NCI-H345 treated with DMSO at 0.1 percent for 48 hours (cell line): Measurements from ENCODE around the gene NOTUM.

Experiments
- DNase-seq: peaks from one replicate; lab custom pipeline; 2025; ENCODE audit not compliant: unreplicated experiment; lab: John Stamatoyannopoulos, UW

The NOTUM gene

DNA sequence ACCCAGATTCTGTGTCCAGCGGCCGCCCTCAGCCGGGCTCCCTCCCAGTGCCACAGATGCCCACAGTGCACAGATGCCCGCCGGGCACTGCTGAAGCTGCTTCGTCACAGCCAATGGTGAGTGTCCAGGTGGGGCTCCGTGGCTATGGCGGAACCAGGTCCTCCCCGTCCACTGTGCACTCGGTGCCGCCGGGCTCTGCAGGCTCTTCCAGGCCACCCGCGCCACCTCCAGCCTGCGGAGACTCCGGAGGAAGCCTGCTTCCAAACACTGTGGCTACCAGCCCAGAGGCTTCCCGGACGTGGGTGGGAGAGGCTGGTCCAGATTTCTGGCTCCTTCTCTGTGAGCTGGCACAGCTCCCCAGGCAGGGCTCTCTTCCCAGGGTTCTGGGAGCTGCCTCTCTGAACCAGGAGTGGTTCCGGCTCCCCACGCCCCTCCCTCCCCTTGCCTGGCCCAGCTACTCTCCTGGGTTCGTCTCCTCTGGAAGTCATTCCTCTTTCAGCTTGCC lies 21.1 kb downstream of the NOTUM start:
- no peak for DNase-seq

DNA sequence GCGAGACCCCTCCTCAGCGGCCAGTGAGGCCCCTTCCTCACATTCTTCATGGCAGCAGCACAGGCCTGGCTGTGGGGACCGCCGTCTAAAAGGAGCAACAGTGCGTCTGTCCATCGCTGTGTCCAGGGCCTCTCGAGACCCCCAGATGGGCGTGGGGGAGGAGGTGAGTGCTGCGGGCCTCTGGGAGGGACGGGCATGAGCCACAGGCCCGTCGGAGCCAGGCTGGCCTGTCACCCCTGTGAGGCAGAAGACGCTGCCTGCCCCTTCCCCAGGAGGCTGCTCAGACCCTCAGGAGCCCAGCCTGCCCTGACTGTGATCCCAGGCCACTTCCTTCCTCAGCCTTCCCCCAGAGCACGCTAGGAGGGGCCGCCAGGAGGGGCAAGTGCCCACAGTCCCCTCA lies 21.8 kb downstream of the NOTUM start:
- no peak for DNase-seq

DNA sequence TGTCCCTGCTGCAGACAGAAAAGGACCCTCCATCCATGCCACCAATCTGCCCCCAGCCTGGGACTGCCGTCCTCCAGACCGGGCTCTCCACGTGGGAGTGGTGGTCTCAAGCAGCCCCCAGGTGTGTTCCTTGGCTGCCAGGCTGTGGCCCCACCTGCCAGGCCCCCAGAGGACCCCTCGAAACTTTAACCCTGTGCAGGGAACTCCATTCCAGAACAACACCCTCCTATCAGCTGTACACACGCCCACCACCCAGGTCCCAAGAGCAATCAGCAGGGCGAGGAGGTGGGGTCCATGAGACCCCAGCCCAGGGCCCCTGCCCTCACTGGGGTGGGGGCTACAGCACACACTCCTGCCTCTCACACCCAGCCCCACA lies 25.3 kb downstream of the NOTUM start:
- DNase-seq = no peak

DNA sequence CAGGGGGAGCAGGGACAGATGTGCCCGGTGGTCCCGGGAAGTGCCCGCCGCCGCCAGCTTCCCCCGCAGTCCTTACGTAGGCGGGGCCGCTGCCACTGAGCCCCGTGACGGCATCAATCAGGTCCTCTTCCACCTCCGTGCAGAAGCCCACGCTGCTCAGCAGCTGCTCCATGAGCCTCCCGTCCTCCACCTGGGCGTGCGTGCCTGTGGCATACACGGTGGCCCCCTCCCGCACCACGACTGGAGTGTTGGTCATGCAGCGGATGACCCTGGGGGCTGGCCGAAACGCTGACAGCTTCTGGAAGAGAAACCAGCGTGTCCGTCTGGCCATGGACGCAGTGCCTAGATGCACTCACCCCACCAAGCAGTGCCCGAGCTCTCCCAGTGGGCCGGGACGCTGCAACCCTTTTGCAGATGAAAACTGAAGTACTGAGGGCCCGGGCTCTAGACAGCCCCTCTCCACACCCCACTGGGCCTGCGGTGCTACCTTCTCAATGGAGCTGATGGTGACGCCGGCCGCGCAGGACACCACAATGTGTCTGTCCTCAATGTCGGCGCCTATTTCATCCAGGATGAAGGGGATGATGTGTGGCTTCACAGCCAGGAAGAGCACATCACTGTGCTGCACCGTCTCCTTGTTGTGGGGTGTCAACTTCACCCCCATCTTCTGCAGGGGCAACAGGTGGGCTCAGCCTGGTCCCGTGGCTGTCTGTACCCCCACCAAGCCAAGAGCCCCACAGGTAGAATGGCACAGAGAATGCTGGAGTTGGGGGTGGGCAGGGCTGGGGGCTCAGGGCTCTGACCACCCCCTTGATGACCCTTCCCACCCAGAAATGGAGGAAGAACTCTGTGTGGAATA lies 25.9 kb downstream of the NOTUM start:
- DNase-seq = no peak

DNA sequence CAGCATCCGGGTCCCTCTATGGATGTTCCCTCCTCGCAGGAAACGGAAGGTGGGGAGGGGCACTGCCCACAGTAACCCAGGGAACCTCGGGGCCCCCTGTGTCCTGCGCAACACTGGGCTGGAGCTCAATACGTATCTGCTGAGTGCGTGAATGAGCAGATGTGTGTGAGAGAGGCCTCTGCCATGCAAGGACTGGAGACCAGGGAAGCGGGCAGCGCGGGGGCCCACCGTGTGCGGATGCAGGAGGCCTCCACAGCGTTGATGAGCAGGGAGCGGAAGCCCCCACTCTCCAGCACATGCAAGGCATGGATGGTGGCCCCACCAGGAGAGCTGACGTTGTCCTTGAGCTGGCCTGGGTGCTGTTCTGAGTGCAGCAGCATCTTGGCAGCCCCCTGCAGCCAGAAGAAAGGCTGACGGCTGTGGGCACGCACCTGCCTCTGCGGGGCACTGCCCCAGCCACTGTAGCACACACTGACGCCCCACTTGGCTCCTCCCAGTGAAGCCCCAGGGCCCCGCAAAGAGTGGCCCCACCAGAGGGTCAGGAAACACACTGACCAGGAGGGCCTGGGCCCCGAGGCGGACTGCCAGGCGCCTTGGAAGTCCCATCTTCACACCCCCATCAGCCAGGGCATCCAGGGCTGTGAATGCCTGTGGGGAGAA lies 26.8 kb downstream of the NOTUM start:
- DNase-seq = no peak

DNA sequence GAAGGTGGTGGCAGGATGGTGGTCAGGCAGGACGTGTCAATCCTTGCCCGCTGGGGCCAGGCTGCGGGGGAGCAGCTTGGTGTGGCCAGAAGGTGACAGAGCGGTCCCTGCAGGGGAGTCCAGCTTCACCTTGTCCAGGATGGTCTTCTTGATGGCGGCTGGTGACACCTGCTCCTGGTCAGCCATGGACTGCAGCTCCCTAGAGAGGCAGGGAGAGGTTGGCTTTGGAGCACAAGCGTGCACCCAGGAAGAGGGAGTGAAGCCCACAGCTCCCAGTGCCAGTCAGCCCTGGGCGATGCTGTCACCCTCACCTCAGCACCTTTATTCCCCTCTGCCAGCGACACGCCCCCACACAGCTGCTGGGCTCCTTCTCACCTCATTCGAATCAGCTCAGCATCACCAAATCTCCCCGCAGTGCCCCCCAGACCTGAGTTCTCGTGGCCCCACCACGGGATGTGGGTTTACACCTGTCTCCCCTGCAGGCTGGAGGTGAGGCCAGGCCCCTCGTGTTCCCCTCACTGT lies 27.7 kb downstream of the NOTUM start:
- no peak for DNase-seq

DNA sequence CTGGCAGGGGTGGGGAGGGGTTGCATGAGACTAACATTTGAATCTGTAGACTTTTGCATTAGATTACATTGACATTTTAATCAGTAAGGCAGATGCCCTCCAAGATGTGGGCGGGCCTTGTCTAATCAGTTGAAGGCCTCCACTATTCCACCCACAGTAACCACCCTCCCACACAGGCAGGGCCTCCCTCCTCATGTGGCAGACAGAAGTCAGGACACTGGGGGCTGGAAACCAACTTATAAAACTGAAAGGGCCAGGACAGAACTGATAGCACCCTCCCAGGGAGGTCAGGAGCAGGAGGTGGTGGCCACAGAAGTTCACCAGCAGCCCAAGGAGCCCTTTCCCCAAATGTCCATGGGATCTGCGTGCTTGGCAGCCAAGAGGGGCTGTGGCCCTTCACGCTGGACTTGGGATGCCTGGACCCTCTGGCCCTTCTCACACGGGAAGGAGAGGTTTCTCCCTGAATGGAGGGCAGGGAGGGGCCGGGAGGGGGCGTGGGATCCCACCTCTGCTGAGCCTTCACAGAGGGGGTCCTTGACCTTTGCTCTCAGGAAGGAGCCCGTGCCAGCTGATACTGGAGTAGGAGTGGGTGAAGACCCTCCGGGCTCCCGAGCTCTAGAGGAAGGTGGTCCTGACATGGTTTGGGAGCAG lies 28.5 kb downstream of the NOTUM start:
- DNase-seq = no peak

DNA sequence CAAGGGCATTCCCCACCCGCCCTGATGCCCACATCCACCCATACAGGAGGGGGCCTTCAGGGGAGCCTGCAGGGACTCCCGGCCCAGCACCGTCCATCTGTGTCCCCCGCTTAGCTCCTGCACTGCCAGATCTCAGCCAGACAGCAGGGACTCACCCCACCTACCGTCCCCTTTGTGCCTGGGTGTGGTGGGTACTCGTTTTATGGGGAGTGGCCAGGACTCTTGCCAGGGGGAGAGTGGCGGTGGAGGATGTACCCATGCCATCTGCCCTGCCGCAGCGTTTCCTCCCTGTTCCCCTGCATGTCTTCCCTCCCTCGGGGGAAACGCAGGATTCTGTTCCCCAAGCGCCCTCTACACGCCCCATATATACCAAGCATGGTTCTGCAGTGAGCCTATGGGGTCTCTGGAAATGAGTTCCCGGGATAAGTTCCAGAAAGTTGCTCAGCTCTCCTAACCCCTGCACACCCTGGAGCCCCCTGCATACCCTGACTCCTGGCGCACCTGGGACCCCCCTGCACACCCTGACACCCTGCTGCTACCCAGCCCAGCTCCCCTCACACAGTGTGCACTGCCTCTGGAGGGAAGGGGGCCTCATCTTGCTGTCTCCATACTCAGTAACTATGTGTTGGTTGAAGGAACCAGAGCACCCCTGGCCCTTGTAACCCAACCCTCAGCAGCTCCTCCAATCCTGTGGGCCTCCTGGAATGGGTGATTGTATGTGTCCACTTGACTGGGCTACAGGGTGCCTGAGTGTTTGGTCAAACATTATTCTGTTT lies 29.2 kb downstream of the NOTUM start:
- DNase-seq = no peak

DNA sequence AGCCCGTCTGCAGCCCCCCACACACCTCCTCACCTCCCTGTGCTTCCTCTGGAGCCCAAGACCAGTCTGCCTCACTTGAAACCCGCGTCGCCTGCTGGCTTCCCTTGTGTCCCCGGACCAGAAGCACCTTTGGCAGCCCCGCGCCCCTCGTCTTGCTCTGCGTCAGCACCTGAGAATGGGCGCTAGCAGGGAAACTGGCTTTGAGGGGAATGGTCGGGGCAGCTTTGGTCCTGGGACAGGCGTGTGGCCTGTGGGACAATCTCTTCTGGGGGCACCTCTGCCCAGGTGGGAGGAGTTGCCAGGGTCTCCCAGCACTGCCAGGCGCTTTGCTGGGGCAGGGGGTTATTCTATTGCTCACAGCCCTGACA lies 29.8 kb downstream of the NOTUM start:
- DNase-seq = no peak

DNA sequence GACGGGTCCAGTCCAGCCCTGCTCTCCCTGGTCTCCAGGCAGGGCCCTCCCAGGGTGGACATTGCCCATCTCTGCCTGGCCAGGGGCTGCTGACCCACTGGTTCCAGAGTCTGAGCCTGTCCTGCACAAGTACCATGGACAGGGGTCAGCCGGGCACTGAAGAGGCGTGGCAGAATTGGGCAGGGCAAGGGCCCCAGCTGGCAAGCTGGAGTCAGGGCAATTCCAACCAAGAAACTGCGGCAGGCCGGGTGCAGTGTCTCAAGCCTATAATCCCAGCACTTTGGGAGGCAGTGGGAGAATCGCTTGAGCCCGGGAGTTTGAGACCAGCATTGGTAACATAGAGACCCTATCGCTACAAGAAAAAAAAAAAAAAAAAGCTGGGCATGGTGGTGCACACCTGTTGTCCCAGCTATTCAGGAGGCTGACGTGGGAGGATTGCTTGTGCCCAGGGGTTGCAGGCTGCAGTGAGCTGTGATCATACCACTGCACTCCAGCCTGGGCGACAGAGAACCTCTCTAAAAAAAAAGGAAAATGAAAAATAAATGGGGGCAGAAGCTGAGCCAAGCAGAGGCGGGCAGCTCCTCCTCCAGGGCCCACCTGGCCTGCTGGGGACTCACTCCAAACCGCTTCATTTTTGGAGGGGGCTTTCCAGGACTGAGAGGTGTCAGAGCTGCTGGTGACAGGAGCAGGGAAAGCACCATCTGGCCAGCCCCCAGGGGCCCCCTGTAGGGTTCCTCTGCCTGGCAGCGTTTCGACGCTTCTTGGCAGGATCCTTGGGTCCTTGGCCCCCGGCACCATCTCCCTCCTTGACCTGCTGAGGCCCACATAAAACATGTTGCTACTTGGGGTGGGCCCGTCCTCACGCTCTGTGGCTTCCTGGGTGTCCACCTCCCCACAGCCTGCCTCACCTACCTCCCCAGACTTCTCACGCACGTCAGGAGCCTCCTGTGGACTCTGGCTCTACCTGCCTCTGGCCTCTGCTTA lies 30.6 kb downstream of the NOTUM start:
- no peak for DNase-seq

DNA sequence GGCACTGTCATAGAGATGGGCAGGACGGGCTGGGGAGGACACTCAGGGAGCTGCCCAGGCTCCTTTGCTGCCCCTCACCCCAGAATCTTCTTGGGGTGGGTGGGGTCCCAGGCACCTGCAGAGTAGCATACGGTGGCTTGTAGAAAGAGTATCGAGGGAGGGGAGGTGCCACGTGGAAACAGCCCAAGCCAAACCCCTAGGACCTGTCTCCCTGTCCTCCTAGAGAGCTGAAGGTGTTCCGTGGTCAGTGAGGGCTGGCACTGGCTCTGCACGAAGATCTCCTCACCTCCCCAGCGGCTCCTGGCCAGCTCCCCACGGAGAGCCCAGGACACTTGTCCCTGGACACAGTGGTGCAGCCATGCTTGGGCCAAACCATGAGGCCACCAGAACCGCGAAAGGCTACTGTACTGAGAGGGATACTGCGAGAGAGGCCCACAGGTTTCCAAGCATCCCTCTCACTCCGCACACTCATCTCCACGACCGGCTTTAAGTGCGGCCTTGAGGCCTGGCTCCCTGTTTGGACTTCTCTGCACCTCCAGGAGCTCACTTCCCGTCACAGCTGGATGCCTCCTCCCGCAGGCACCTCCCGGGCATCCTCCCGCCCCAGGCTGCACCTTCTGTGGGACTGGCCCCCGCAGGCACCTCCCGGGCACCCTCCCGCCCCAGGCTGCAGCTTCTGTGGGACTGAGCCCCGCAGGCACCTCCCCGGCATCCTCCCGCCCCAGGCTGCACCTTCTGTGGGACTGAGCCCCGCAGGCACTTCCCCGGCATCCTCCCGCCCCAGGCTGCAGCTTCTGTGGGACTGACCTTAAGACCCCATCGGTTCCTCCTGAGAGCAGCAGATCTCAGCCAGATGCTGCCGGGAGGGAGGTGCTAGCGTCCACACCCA lies 31.5 kb downstream of the NOTUM start:
- no peak for DNase-seq

DNA sequence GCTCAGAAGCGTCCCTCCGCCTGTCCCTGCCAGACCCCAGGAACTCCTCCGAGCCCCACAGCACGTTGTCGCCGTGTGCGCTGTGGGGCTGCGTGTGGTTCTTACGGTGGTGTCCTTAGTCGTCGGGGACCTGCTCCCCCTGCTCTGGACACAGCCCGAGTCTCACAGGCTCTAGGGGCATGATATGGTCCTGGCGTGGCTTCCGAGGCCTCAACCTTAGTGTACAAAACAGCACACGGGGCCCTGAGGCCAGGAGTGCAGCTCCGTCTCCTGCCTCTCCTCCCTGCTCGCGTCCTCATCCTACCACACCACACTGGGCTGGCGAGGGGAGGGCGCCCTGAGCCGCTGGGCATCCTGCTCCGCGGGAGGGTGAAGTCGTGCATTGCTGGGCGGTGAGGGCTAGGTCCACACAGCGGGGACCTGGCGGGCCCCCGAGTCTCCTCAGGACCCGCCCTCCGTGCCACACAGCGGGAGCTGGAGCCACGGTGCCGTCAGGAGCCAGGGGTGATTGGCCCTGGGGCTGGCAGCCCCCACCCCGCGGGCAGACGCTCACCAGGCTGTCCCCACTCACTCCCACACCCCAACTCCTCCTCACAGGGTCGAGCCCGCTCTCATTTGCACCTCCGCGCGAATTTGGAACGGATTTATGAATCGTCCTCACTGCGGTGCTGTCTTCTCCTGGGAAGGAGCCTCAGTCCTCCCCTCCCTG lies 32.3 kb downstream of the NOTUM start:
- DNase-seq = no peak

DNA sequence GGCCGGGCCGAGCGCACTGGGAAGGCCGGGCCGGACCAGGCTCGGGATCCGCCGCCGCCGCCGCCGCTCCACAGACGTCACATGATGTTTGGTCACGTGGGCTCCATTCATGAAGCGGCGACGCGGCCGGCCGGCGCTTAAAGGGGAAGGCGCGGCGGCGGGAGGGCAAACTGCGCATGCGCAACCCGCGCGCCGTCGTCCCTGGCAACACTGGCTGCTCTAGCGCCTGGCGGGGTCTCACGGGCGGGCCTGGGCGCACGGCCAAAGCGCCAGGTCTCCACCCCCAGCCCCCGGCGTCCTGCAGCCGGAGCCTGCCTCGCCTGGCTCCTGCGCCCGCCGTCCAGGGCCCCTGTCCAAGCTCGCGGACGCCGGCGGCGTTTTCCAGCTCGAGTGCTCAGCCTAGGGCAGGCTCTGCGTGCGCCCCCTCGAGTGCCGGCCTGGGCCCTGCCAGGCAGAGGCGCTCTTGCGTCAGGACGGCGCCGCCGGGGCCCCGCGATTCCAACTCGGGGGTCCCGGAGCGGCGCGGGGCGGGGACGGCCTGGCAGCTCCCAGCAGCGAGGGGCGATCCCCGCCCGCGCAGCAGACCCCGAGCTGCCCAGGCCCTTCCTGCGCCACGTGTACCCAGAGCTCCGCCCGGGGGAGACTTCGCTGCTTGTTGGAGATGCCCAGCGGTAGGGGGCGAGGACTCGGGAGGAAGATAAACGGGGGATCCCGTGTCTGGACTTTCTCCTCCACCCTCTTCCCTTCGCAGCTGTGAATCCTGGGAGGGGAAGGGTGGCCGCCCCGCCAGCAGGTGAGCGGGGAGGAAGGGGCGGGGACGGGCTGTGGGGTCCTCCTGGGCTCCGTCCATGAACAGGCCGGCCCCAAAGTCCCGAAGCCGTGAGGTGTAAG lies 33.1 kb downstream of the NOTUM start, which contains the start of gene MAFG:
Gene MAFG, minus strand, starts transcription at position 83 of the 891 bp plus-strand sequence. CDS start 4,550 bp downstream, outside the sequence.
- peak; percentile 96 for DNase-seq

DNA sequence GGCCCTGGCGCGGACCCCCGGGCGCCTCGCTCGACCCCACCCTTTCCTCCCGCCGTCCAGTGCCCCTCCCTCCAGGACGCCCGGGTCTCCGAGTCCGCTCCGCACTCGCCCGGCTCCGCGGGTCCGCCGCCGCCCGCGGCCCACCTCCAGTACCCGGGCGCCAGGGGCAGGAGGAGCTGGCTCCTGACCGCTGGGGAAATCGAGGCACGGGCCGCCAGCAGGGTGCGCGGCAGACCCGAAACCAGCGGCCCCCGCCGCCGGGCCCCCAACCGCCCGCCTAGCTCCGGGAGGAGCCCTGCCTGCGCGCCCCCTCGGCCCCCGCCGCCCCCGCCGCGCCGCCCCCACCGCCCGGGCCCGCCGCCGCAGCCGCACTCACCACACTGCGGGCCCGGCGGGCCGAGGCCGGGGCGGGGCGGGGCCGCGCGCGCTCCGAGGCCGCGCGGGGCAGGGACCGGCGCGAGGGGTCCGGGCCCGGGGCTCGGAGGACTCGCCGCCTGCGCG lies 33.8 kb downstream of the NOTUM start:
- no peak for DNase-seq

DNA sequence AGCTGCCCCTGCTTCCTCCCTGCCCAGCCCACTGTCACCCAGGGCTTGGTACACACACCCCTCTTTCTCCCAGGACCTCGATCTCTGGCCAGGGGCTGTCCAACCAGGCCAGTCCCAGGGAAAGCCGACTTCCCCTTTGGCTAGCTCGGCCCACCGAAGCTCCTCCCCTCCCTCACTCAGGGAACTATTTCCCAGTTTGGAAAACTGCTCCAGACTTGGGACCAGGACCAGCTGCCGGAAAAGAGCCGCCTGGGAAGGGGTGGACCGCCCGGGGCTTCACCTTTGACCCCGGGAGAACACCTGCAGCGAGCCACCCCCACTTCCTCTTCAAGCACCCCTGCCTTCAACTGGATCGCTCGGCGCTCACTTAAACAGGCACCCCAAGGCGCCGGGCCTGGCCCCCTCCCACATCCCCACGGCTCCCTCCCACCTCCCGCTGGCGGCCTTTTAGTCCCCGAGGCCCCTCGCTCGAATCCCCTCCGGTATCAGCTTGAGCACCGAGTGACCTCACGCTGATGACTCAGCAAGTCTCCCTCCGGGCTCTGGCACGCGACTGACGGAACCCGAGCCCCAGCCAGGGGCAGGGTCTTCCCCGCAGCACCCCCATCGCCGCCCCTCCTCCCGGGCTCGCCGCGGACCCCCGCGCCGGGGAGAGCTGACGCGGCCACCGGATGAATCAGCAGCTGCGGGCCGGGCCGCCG lies 34.4 kb downstream of the NOTUM start:
- peak; percentile 30 for DNase-seq

DNA sequence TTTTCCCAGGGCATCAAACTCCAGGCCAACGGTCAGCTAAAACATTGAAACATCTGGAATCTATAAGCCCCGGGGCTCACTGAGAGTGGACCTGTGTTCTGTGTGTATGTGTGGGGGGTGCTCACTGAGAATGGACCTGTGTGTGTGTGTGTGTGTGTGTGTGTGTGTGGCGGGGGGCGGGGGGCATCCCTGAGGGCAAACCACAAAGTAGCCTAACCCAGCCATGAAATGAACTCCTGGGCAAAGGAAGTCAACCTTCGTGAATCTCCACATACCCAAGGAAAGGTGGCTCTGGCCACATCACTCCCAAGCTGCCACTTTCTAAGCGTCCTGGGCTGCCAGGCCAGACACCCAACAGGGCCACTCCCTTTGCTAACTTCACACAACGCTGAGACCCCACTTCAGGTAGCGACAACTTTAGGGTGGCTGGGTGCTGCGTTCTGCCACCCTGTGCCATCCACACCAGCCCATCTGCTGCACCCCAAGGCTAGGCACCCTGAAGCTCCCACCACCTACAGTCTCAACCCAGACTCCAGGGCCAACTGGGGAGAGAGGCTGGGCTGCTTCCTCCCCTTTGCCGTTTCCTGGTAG lies 35.0 kb downstream of the NOTUM start:
- no peak for DNase-seq
